ENCODE results near the gene WDR70.

The WDR70 gene

DNA sequence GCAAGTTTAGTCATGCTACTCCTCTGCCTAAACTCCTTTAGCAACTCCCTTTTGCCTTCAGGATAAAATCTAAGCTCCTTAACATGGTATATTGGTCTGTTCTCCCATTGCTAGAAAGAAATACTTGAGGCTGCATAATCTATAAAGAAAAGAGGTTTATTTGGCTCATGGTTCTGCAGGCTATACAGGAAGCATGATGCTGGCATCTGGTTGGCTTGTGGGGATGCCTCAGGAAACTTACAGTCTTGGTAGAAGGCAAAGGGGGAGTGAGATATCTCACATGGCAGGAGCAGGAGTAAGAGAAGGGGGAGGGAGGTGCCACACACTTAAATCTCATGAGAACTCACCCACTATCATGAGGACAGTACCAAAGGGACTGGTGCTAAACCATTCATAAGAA is 315.7 kb downstream of the WDR70 start:
- DNase-seq, result no peak

DNA sequence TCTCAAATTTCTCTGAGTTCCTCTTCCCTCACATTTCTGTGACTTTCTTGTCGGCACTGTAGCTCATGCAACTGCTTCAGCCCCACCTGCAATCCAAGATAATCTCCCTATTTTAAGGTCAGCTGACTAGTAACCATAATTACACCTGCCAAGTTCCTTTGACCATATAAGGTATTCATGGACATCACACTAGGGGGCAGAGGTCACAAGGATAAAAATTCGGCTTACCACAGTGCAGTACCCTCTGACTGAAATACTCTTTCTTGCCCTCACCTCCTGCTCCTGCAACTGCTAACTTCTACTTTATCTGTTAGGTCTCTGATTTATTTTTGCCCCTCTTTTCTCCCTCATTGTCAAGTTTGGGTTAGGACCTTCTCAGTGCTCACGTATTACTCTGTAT is 316.5 kb downstream of the WDR70 start:
- no peak for DNase-seq

DNA sequence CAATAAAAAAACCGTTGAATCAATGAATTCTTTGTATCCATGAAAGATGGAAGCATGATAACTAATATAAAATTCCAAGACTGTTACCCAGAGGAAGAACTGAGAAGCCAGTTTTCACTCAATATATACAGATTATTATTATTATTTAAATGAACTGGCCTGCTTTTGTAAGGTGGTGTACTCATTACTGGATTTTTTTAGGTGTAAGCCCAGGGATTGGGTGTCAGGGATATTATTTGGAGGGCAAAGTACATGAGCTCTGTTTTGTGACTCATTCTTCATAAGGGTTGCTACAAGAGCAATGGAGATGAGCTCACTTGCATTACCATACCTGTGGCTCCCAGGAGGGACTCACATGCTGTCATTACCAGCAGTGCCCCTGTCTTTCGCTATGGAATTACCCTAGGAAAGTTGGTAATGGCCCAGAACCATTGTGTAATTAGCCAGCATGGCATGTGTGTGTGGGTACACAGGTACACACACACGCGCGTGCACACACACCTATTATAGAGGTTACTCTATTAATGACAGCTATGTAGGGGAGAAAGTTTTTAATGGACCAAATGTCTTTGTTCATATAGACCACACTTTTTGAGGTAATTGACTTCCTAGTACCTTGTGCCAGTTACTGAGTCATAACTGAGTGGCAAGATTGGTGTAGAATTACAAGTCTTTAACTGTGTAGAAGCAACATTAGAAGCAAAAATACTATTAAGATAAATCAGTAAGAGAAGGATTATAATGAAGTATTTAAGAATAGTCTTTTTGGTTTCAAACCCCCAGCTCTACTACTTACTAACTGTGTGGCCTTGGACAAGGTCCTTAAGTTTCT is 317.3 kb downstream of the WDR70 start:
- no peak for DNase-seq

DNA sequence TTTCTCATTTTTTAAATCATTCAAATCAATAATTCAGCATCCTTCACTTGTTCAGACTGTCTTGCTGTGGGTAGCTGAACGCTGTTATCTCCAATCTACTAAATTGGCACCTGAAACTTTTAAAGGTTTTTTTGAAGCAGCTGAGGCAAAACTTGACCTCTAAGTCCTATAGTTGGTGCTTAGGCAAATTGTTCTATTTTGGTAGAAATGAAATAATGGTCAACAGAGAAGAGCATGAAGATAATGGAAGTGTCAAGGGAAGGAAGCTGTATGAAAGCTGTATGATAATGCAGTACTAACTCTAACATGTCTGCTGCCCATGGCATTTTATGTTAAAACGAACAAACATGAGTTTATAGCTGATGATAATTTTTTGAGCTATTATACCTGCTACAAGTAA is 322.8 kb downstream of the WDR70 start:
- no peak for DNase-seq

DNA sequence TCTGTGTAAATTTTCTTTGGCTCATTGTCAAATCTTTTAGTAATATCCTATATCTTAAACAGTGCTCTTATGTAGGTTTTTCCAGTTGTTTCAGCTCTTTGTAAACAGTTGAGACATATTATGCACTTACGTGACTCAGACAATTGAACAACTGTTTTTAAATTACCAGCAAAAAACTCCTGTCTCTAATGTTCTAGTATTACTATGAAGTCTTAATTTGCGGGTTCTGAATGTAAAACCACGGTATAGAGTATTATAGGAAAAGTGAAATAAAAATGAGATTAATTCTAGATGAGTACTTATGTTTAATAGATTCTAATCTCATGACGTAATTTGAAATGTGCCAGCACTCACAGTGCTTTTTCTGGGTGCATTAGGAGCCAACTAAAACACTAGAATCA is 324.7 kb downstream of the WDR70 start:
- DNase-seq, result no peak

DNA sequence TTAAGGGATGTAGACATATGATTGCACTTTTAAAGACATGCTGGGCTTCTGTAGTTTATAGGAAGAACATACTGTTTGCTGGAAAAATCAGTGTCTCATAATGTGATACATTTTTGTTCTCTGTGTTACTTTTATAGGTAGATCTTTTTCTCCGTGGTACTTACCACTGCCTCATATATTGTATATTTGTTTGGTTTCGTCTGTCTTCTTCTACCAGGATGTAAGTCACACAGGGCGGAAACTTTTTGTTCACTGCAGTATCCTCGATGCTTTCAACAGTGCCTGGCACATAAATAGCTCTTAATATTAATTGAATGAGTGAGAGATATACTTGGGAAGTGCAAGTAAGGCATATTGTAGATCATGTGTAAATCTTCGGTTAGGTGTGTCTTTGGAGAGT is 325.3 kb downstream of the WDR70 start:
- DNase-seq, result no peak

DNA sequence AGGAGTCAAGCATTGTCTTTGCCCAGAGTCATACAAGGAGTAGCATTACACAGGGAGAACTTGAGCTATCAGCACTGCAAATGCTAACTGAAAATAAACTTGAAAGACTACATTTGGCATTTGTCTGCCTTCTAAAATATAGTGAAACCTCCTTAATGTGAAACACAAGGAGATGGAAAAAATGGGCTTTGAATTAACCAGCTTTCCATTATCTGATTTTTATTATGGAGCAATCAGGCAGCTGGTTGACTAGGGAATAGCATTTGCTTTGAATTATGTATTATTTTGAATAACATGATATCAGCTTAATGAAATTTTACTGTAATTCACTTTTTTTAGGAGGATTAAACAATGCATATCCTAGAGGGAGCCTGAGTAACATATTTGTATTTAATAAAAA is 329.9 kb downstream of the WDR70 start:
- no peak for DNase-seq

DNA sequence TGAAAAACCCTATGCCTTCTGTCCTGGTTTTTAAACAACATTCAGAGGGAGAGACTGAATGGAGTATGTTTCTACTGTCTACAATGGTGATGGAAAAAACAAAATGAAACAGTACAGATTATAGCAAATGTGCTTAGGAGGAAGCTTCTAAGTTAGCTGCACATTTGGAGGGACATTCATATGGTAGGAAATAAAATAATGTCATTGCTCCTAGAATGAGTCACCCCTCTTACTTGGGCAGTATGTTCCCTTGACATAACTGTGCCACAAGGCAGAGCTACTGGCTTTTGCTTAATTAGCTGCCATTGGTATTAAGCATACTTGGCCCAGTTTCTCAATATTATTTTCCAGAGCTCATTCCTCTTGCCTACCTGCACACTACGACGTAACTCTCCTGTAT is 331.8 kb downstream of the WDR70 start:
- DNase-seq, result no peak

DNA sequence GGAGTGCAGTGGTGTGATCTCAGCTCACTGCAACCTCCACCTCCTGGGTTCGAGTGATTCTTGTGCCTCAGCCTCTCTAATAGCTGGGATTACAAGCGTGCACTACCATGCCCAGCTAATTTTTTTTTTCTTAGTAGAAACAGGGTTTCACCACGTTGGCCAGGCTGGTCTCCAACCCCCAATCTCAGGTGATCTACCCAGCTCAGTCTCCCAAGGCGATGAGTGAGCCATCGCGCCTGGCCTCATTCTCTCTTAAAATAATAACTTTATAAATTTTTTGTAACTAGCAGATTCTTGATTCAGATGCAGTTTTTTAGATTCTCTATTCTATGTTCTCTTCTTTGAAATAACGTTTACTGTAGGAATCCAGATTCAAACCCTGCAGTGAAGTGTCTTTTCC is 333.6 kb downstream of the WDR70 start:
- DNase-seq, result no peak

DNA sequence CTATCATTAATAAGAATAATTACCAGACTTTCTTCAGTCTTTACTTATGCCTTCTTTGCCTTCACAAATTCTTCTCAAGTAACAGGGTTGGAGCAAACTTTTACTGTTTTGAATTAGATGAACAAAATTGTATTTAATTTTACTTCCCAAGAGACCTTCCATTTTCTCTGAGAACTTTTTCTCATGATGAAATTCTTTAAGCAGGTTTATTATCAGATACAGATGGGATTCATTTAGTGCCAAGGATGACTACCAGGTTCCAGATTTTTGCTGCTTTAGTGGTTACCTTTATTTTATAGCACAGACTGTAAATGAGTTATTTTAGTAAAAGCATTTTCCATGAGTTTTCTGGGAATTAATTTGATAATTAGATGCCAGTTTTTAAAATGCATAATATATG is 335.6 kb downstream of the WDR70 start:
- DNase-seq, result no peak

DNA sequence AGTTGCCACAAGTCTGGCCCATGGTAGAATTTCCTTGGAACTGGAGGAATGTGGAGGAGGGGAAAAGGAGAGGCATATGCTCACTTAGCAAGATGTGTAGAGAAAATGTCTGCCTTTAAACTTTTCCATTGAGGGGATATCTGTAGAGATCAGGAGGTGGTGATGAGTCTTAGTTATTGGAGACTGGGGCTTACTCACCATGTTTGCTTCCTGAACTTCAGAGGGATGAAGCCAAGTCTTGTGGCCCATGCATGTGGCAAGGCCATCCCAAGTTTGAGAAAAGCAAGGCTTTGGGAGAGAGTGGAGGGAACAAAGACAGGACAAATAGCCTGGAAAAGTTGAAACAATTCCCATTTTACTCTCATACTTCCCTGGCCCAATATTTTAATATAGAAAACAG is 336.2 kb downstream of the WDR70 start:
- no peak for DNase-seq

DNA sequence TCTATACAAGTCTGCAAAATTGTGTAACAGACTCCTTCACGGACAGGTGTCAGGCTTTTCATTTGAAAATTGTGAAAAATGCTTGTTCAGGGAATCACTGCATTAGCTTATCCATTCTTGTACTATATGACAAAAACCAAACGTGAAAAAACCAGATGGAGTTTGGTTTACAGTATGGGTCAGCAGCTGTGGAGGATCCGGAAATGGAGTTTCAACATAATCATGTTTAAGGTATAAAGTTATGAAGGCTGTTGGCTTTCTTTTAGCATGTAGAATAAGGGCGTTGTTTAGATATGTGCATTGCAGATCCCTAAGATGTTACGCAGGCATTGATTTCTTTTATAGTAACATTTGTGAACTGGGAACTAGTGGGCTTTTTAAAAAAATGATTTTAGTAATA is 336.9 kb downstream of the WDR70 start:
- no peak for DNase-seq

DNA sequence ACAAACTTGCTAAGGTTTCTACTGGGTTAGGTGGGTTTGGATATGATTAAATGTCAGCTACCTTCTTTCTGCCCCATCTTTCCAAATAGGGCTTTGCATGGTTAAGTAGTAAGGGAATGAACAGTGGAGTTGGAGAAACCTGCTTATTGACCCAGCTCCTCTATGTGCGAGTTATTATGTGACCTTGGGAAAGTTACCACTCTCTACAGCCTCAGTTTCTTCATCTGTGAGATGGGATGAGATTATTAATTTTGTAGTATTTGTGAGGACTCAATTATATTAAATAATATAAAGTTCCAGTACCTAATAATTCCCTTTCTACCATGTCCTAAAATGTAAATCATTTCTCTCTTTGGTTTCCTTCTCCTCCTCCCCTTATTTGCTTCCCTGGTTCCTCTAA is 337.3 kb downstream of the WDR70 start:
- no peak for DNase-seq

DNA sequence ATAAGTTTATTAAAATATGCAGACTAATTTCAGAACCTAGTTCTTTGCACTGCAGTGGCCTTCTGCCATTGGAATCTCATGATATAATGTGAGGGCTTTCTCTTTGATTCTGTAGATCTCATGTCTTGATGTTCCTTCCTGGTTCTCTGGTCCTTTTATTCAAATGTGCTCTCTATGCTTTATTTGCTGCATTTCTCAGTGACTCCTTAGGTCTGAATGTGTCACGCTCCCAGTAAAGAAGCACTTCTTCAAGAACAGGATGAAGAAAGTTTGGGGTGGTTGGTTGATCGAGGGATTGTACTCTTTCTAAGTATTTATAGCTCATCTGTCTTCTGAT is 338.1 kb downstream of the WDR70 start:
- DNase-seq, result no peak

DNA sequence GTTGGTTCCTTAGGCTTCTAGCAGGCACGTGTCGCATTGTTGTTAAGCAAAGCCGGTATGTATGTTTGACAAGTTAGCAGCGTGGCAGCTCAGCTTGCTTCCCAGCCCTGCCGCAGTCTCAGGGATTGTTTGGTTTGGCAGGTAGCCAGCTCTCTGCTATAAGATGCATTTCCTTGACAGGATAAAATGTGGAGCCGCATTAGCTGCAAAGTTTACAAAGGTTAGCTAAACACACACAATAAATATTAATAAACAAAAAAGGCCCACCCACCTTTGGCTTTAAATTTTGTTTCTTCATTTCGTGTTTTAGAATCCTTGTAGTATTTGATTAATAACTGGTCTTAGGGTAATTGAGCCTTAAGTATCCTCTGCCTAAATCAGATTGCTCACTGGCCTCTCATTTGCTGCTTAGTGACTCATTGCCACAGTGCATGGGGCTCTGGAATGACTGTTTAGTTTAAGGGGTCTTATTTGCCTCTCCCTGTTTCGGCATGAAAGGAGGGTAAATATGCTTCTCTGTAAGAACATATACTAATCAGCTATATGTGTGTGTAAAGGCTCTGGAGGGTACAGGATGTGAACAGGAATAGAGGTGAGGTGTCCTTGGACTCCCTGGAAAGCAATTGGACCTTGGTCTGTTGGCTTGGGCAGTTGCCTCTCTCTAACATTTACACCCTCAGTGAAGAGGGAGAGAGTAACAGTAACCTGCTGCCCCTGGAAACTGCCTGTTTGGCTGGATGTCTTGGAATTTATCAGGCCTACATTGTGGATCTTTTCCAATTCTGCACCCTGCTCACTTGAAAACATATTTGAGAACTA is 338.7 kb downstream of the WDR70 start:
- peak; percentile 89 for DNase-seq

DNA sequence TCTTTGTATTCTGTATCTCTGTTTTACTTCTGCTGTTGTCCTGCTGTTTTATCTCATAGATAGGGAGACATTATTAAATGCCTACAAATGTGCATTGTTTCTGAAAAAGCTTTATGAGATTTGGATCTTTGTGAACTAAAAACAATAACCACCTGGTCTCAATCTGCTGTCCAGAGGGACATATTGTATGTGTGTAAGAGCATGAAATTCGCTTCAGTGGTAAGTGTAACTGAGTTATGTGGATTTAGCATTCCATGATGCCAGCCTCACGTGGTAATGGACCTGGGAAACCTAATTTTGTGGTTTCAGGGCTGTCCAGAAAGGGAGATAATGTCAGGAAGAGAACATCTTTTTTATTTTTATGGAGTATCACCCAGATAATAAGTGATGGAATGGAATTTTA is 341.4 kb downstream of the WDR70 start:
- DNase-seq, result no peak

DNA sequence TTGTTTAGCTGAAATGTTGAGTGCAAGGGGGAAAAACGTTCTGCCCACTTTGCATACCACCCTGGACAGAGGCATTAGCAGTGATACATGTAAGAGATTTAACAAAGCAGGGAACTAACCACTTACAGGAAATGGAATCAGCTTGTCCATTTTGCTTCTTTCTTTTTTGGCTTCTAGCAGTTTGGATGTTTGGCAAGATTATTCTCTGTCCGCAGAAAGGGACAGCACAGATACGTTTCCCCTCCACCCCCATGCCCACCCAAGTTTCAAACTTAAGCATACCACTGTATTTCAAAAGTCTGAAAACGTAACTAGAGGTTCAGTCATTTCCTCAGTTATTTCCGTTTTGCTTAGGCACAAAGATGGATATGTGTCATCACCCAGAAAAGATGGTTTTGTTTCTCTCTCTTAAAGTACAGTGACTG is 342.3 kb downstream of the WDR70 start:
- no peak for DNase-seq

DNA sequence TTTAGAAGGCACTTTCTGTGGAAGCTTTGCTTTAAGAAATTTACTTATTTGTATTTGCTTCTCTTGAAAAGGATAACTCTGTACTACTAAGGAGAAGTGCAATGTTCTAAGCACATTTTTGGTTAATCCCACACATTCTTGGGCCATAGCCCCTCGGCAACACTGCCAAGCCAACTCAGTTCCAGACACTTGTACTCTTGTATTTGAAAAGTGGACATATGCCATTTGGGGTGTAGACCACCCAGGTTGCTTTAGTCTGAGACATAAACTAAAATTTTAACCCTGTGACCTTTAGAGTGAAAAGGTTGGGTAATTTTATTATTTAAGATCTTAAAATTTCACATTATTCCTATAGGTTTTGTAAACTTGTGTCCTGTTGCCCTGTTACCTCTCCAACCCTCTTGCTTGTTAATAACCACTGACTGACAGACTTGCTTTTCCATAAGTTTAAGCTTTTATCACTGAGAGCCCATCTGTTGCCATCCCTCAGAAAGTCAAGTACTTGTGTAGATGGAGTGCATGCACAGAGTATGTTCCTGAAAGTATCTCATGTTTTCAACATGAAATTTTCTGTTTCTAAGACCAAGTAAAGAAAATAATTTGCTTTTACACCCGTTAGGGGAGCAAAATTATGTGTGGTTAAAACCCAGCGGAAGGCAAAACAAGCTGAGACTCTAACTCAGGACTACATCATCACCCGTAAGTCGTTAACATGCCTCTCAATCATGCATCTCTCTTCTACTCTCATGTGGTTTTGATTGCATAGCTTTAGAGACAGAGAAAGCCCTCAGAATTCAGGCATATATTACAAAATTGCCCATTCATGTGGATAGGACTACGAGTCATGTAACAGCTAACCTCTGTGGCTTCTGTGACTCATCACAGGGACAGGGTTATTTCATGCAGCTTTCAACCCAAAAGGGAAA is 343.4 kb downstream of the WDR70 start:
- no peak for DNase-seq

DNA sequence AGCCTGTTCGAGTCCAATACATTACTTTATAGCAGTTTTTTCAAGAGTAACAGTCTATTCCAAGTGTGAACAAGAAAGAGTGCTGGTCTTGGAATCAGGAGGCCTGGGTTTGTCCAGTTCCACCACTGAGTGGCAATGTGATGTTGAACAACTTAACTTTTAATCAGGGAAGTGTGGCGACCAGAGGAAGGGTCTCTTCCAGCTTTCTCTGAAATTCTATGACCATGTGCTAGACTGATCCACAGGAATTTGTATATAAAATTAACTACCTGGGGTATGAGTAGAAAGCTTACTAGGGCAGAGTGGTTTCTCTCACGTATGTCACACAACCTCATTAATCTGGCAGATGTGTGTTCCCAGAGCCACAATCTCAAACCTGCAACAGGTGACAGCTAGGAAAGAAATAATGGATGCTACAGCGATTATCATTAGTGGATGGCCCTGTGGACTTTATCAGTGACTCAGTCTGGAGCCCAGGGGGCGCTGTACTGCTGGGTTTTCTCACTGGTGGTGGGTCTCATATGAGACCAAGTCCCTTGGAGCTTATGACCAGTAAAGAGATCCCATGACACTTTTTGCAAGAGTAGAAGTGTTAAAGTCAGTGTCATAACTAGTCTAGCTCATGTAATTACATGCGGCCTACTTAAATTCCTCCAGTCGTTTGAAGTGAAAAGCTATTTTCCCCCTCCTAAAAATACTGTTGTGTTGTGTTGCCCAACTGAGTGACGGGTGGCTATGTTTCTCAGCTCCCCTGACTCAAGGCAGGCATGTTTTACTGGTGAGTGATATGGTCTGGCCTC is 344.2 kb downstream of the WDR70 start:
- DNase-seq, result no peak

DNA sequence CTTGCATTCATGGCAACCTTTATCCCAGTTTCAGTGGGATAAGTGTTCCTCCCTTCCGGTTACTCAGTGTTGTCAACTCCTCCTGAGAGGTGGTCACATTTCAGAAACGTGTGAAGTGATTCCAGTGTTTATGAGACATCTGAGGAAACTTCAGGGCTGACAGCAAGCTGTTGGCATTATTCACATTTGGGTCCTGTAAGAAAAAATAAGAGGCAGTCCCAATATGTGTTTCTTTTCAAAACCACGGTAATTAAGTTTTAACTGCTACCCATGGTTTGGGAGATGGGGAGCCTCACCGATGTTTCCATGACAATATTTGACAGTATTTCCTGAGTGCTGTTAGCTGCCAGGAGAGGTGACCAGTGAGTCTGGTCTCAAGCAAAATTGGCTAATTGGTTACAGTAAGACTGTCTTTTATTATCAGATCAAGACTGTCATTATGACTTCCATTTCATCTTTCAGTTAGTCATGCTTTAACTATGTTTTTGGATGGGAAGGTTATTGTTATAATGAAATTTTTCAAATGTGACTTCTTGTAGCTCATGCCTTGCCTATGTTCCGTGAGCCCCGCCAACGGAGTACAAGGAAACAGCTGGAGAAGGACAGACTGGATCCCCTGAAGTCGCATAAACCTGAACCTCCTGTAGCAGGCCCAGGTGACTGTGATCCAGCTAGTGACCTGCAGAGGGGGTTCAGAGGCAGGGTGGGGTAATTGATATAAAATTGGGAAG is 345.4 kb downstream of the WDR70 start:
- DNase-seq, result no peak

DNA sequence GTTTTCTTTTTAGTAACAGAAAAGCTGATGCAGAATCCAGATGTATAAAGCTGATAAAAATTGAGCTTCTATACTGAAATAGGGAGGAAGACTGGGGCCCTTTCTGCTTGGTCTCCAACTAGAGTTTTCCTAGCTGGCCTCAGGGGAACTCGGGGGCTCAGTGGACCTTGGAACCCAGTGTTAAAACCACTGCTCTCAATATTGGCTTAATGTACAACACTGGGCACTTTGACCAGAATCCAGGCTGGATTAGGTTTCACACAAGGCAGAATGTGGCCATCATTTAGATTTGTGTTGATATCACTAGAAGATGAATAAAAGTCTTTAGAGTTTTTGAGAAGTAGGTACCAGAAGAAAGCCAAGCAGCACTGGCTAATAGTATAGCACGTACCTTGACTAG is 346.1 kb downstream of the WDR70 start:
- no peak for DNase-seq

DNA sequence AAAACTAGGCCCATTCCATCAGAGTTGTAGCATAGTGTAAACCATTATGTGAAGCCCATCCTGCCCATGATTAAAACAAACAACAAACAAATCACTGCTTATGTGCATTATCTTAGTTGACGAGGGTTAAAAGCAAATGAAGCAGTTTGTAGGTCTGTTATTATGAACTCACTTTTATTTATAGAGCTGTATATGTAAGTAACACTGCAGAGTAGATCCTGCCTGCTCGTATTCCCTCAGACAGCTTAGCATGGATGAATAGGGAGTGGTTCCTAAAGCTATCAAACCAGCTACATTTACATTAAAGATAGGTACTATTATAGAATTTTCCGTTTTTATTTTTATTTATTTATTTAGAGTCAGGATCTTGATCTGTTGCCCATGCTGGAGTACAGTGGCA is 348.1 kb downstream of the WDR70 start:
- DNase-seq, result no peak

All from NCI-H2029 treated with DMSO at 0.1 percent for 48 hours (cell line).